ENCODE results near the gene STAT5B.
"Not testable (repeated sequence)": the region's sequence is repeated elsewhere in the genome, so short reads cannot be mapped to it uniquely, and the experiment has no call there.

Gene STAT5B

GRCh38 chr17:42276359-42276608, at the start of gene STAT5B:
Gene STAT5B (minus strand): TSS chr17:42276391. CDS start chr17:42232127, 44,264 bp downstream.
- Histone ChIP-seq H3K27me3 (replicated peaks; ENCODE audit: control insufficient read depth, insufficient read depth, low read length) (no peaks in the 10 kb centered on the region), H3K36me3 (ENCODE audit: control insufficient read depth, insufficient read depth, low read length, severe bottlenecking) (no peaks in the 10 kb centered on the region), H3K9ac (ENCODE audit: low read length) (peak within 1 kb of the TSS; percentile 90), H3K9me3 (ENCODE audit: control insufficient read depth, low read length) (no peaks in the 10 kb centered on the region), H3K4me1 (ENCODE audit: control insufficient read depth, insufficient read depth, low read length) (peaks cover 25% of the 10 kb centered on the region), H3K4me3 (ENCODE audit: low read length) (peak within 1 kb of the TSS; percentile 87)
- peak; percentile 88 for DNase-seq (ENCODE audit: low read depth)

GRCh38 chr17:42325026-42325425, 48.8 kb upstream of the STAT5B start:
- Histone ChIP-seq H3K4me3 (ENCODE audit: low read length) (no peak overlapping the region), H3K4me1 (ENCODE audit: control insufficient read depth, insufficient read depth, low read length) (peaks cover 17% of the 10 kb centered on the region), H3K9ac (ENCODE audit: low read length) (no peak overlapping the region), H3K9me3 (ENCODE audit: control insufficient read depth, low read length) (no peaks in the 10 kb centered on the region), H3K36me3 (ENCODE audit: control insufficient read depth, insufficient read depth, low read length, severe bottlenecking) (peaks cover 98% of the 10 kb centered on the region), H3K27me3 (replicated peaks; ENCODE audit: control insufficient read depth, insufficient read depth, low read length) (no peaks in the 10 kb centered on the region)
- peak; percentile 84 for DNase-seq (ENCODE audit: low read depth)

- H3K27me3 ChIP-seq (replicated peaks; ENCODE audit: control insufficient read depth, insufficient read depth, low read length) = no peaks in the 10 kb centered on the region
- H3K4me3 ChIP-seq (ENCODE audit: low read length) = no peak overlapping the region
- H3K9me3 ChIP-seq (ENCODE audit: control insufficient read depth, low read length) = no peaks in the 10 kb centered on the region
- peaks cover 2% of the 10 kb centered on the region for H3K4me1 ChIP-seq (ENCODE audit: control insufficient read depth, insufficient read depth, low read length)
- H3K36me3 ChIP-seq (ENCODE audit: control insufficient read depth, insufficient read depth, low read length, severe bottlenecking) = peaks cover 98% of the 10 kb centered on the region
- DNase-seq (ENCODE audit: low read depth) = no peak
- H3K9ac ChIP-seq (ENCODE audit: low read length) = no peak overlapping the region
Observed at GRCh38 chr17:42323268-42323773, 47.1 kb upstream of the STAT5B start.

GRCh38 chr17:42322382-42323267, 46.4 kb upstream of the STAT5B start:
- Histone ChIP-seq H3K4me3 (ENCODE audit: low read length) (no peak overlapping the region), H3K4me1 (ENCODE audit: control insufficient read depth, insufficient read depth, low read length) (peaks cover 2% of the 10 kb centered on the region), H3K9me3 (ENCODE audit: control insufficient read depth, low read length) (no peaks in the 10 kb centered on the region), H3K36me3 (ENCODE audit: control insufficient read depth, insufficient read depth, low read length, severe bottlenecking) (peaks cover 98% of the 10 kb centered on the region), H3K9ac (ENCODE audit: low read length) (no peak overlapping the region), H3K27me3 (replicated peaks; ENCODE audit: control insufficient read depth, insufficient read depth, low read length) (no peaks in the 10 kb centered on the region)
- DNase-seq (ENCODE audit: low read depth) = peak; percentile 99

GRCh38 chr17:42321555-42321954, 45.4 kb upstream of the STAT5B start:
- no peaks in the 10 kb centered on the region for H3K27me3 ChIP-seq (replicated peaks; ENCODE audit: control insufficient read depth, insufficient read depth, low read length)
- H3K4me1 ChIP-seq (ENCODE audit: control insufficient read depth, insufficient read depth, low read length) = peaks cover 2% of the 10 kb centered on the region
- H3K36me3 ChIP-seq (ENCODE audit: control insufficient read depth, insufficient read depth, low read length, severe bottlenecking) = peaks cover 98% of the 10 kb centered on the region
- no peaks in the 10 kb centered on the region for H3K9me3 ChIP-seq (ENCODE audit: control insufficient read depth, low read length)
- no peak overlapping the region for H3K9ac ChIP-seq (ENCODE audit: low read length)
- no peak overlapping the region for H3K4me3 ChIP-seq (ENCODE audit: low read length)
- DNase-seq (ENCODE audit: low read depth) = no peak

- peaks cover 99% of the 10 kb centered on the region for H3K36me3 ChIP-seq (ENCODE audit: control insufficient read depth, insufficient read depth, low read length, severe bottlenecking)
Observed at GRCh38 chr17:42317967-42318366, 41.8 kb upstream of the STAT5B start.

GRCh38 chr17:42317266-42317845, 41.2 kb upstream of the STAT5B start:
- Histone ChIP-seq H3K27me3 (replicated peaks; ENCODE audit: control insufficient read depth, insufficient read depth, low read length) (no peaks in the 10 kb centered on the region), H3K4me1 (ENCODE audit: control insufficient read depth, insufficient read depth, low read length) (peaks cover 3% of the 10 kb centered on the region), H3K4me3 (ENCODE audit: low read length) (no peak overlapping the region), H3K9me3 (ENCODE audit: control insufficient read depth, low read length) (no peaks in the 10 kb centered on the region), H3K36me3 (ENCODE audit: control insufficient read depth, insufficient read depth, low read length, severe bottlenecking) (peaks cover 93% of the 10 kb centered on the region), H3K9ac (ENCODE audit: low read length) (peak overlapping the region; percentile 16)
- no peak for DNase-seq (ENCODE audit: low read depth)

More at GRCh38 chr17:42317967-42318366, 41.8 kb upstream of the STAT5B start:
- not testable (repeated sequence) for H3K27me3 ChIP-seq (replicated peaks; ENCODE audit: control insufficient read depth, insufficient read depth, low read length); H3K9me3 ChIP-seq (ENCODE audit: control insufficient read depth, low read length); H3K4me1 ChIP-seq (ENCODE audit: control insufficient read depth, insufficient read depth, low read length); DNase-seq (ENCODE audit: low read depth); H3K9ac ChIP-seq (ENCODE audit: low read length); H3K4me3 ChIP-seq (ENCODE audit: low read length)

GRCh38 chr17:42316755-42317154, 40.6 kb upstream of the STAT5B start:
- DNase-seq (ENCODE audit: low read depth) = no peak
- Histone ChIP-seq H3K9me3 (ENCODE audit: control insufficient read depth, low read length) (no peaks in the 10 kb centered on the region), H3K36me3 (ENCODE audit: control insufficient read depth, insufficient read depth, low read length, severe bottlenecking) (peaks cover 87% of the 10 kb centered on the region), H3K4me1 (ENCODE audit: control insufficient read depth, insufficient read depth, low read length) (peaks cover 7% of the 10 kb centered on the region), H3K4me3 (ENCODE audit: low read length) (no peak overlapping the region), H3K9ac (ENCODE audit: low read length) (no peak overlapping the region), H3K27me3 (replicated peaks; ENCODE audit: control insufficient read depth, insufficient read depth, low read length) (no peaks in the 10 kb centered on the region)

GRCh38 chr17:42315402-42316156, 39.4 kb upstream of the STAT5B start:
- no peak for DNase-seq (ENCODE audit: low read depth)
- Histone ChIP-seq H3K27me3 (replicated peaks; ENCODE audit: control insufficient read depth, insufficient read depth, low read length) (no peaks in the 10 kb centered on the region), H3K36me3 (ENCODE audit: control insufficient read depth, insufficient read depth, low read length, severe bottlenecking) (peaks cover 80% of the 10 kb centered on the region), H3K9me3 (ENCODE audit: control insufficient read depth, low read length) (no peaks in the 10 kb centered on the region), H3K4me3 (ENCODE audit: low read length) (no peak overlapping the region), H3K9ac (ENCODE audit: low read length) (no peak overlapping the region), H3K4me1 (ENCODE audit: control insufficient read depth, insufficient read depth, low read length) (peaks cover 19% of the 10 kb centered on the region)

- H3K27me3 ChIP-seq (replicated peaks; ENCODE audit: control insufficient read depth, insufficient read depth, low read length) = no peaks in the 10 kb centered on the region
- peaks cover 80% of the 10 kb centered on the region for H3K36me3 ChIP-seq (ENCODE audit: control insufficient read depth, insufficient read depth, low read length, severe bottlenecking)
- H3K4me1 ChIP-seq (ENCODE audit: control insufficient read depth, insufficient read depth, low read length) = peaks cover 32% of the 10 kb centered on the region
- no peak overlapping the region for H3K9ac ChIP-seq (ENCODE audit: low read length)
- DNase-seq (ENCODE audit: low read depth) = no peak
- H3K4me3 ChIP-seq (ENCODE audit: low read length) = no peak overlapping the region
- no peaks in the 10 kb centered on the region for H3K9me3 ChIP-seq (ENCODE audit: control insufficient read depth, low read length)
Observed at GRCh38 chr17:42313773-42314566, 37.8 kb upstream of the STAT5B start.
